WTC11 (cell line): ENCODE data around the gene DLG1. TPM values are rescaled to one million over a fixed set of nuclear protein-coding genes. Genes with fewer than 3 reads are reported as not detected.

Source experiments
- FOXP4 ChIP-seq: sonication (generic); formaldehyde crosslinking; IDR thresholded peaks from 2 replicates; pipeline ENCODE4 v1.8.0; 2022; ENCODE audit warnings: mild to moderate bottlenecking, missing genetic modification reagents
- microRNA-seq: library from miRNA; unstranded; fragments of <30 nt; microRNA quantifications from one replicate; pipeline ENCODE4 v1.2.0, GENCODE V29; 2022; ENCODE audit warnings: borderline number of aligned reads
- total RNA-seq: library from RNA; stranded (reverse); gene quantifications from 3 replicates; pipeline ENCODE4 v1.2.3, GENCODE V29; 2021

Gene DLG1
- total RNA-seq, 1 experiment from 2014 or later, result 81.1 TPM

- no peak for TF ChIP-seq FOXP4 (CRISPR knock-in tag)
These were observed 304.4 kb downstream of the DLG1 start (continued) for GRCh38 chr3:196994056-196994455.

Small RNAs within 50 kb of the gene (microRNA-seq; reads per million reads assigned to microRNA genes)
- not detected for gene MIR4797
